A549 (cell line): ENCODE results near the gene SWI5. TPM values are rescaled to one million over a fixed set of nuclear protein-coding genes. Genes with fewer than 3 reads are reported as not detected.

ENCODE experiments used
- ATAC-seq, 2 experiments: fragments of 200-7000 bp in 1 of 2; fragments of >200 bp in 1 of 2; cut with Nextera tagmentation in 1 of 2; cut with Tn5 transposase in 1 of 2; 3 replicates each; pipeline versions ENCODE4 v1.8.0 to v1.9.1; 2018 to 2020; ENCODE audit warnings: mild to moderate bottlenecking in 1 of 2, moderate library complexity in 1 of 2
- CTCF ChIA-PET: fragments of 300-600 bp; sonication (Branson Sonifier 250); formaldehyde crosslinking; extraction: SDS; loops from one replicate; lab custom pipeline; 2021; ENCODE audit warnings: antibody characterized with exemption, inconsistent platforms; lab: Yijun Ruan, JAX
- POLR2A ChIA-PET: fragments of 350-600 bp; formaldehyde crosslinking; extraction: SDS; loops from one replicate; lab custom pipeline; 2021; ENCODE audit warnings: antibody characterized with exemption, inconsistent platforms; lab: Yijun Ruan, JAX
- DNase-seq, 2 experiments: peaks; one replicate each; pipeline versions ENCODE4 v3.0.0 to v3.0.0-alpha.2; 2011 to 2016; ENCODE audit warnings: low read depth in 1 of 2, low spot score in 1 of 2
- FAIRE-seq: peaks from 2 replicates; lab custom pipeline; 2011; peaks lifted over from hg19 to GRCh38; lab: Jason Lieb, UNC
- H3K27ac ChIP-seq, 2 experiments: fragments of >200 bp; sonication (Bioruptor Twin); formaldehyde crosslinking; 3 replicates each; pipeline ENCODE4 v1.5.1; 2016 to 2017
- H3K4me1 ChIP-seq: fragments of >200 bp; sonication (Bioruptor Twin); formaldehyde crosslinking; 3 replicates; pipeline ENCODE4 v1.6.1; 2016
- H3K4me2 ChIP-seq: fragments of >200 bp; sonication (Bioruptor Twin); formaldehyde crosslinking; 3 replicates; pipeline ENCODE4 v1.6.1; 2016
- H3K4me3 ChIP-seq: fragments of >200 bp; sonication (Bioruptor Twin); formaldehyde crosslinking; 3 replicates; pipeline ENCODE4 v1.5.1; 2016
- H3K9me3 ChIP-seq: fragments of >200 bp; sonication (Bioruptor Twin); formaldehyde crosslinking; 3 replicates; pipeline ENCODE4 v1.6.1; 2016
- CBX2 ChIP-seq: fragments of 200-600 bp; sonication (generic); IDR thresholded peaks from 2 replicates; pipeline ENCODE4 v1.6.1; 2016; ENCODE audit warnings: low read depth, mild to moderate bottlenecking, borderline replicate concordance
- CBX8 ChIP-seq: fragments of 200-600 bp; sonication (generic); IDR thresholded peaks from 2 replicates; pipeline ENCODE4 v1.6.1; 2016
- CEBPB ChIP-seq, 2 experiments: fragments of >200 bp in 1 of 2; sonication (Bioruptor Twin) in 1 of 2; formaldehyde crosslinking in 1 of 2; IDR thresholded peaks; 2 replicates each; pipeline ENCODE4 v1.6.1; 2012 to 2016
- CHD4 ChIP-seq: fragments of 200-600 bp; sonication (generic); IDR thresholded peaks from 2 replicates; pipeline ENCODE4 v1.6.1; 2016; ENCODE audit warnings: antibody characterized with exemption, mild to moderate bottlenecking, borderline replicate concordance
- EHF ChIP-seq: fragments of 250-450 bp; sonication (Bioruptor Pico); IDR thresholded peaks from 2 replicates; pipeline ENCODE4 v1.5.0; 2020; ENCODE audit warnings: mild to moderate bottlenecking
- ELK1 ChIP-seq: fragments of 150-350 bp; IDR thresholded peaks from 2 replicates; pipeline ENCODE4 v1.6.1; 2014; ENCODE audit warnings: low read depth, mild to moderate bottlenecking, low read length
- EP300 ChIP-seq, 2 experiments: fragments of >200 bp; sonication (Bioruptor Twin); formaldehyde crosslinking; IDR thresholded peaks; 2 replicates in 1 of 2; 3 replicates in 1 of 2; pipeline ENCODE4 v1.6.1; 2016 to 2017
- ESRRA ChIP-seq: fragments of 150-350 bp; IDR thresholded peaks from 2 replicates; pipeline ENCODE4 v1.6.1; 2014; ENCODE audit warnings: mild to moderate bottlenecking, low read length, borderline replicate concordance
- HEYL ChIP-seq: fragments of 250-450 bp; sonication (Bioruptor Pico); IDR thresholded peaks from 2 replicates; pipeline ENCODE4 v1.8.0; 2021; ENCODE audit warnings: mild to moderate bottlenecking, moderate library complexity
- HOXA7 ChIP-seq: fragments of 250-450 bp; sonication (Bioruptor Pico); IDR thresholded peaks from 2 replicates; pipeline ENCODE4 v1.5.0; 2020; ENCODE audit warnings: mild to moderate bottlenecking, moderate library complexity
- HOXB13 ChIP-seq: fragments of 250-450 bp; sonication (Bioruptor Pico); IDR thresholded peaks from 2 replicates; pipeline ENCODE4 v1.5.0; 2020; ENCODE audit warnings: low read depth, mild to moderate bottlenecking, moderate library complexity
- HOXB5 ChIP-seq: fragments of 250-450 bp; sonication (Bioruptor Pico); IDR thresholded peaks from 2 replicates; pipeline ENCODE4 v1.5.0; 2020; ENCODE audit warnings: mild to moderate bottlenecking, moderate library complexity
- JUN ChIP-seq, 2 experiments: fragments of >200 bp; sonication (Bioruptor Twin); formaldehyde crosslinking; IDR thresholded peaks; 2 replicates in 1 of 2; 3 replicates in 1 of 2; pipeline ENCODE4 v1.6.1; 2016 to 2017
- KDM1A ChIP-seq: fragments of 200-600 bp; sonication (generic); IDR thresholded peaks from 2 replicates; pipeline ENCODE4 v1.6.1; 2016; ENCODE audit warnings: low read depth, mild to moderate bottlenecking
- MAFK ChIP-seq: fragments of 450-650 bp; IDR thresholded peaks from 2 replicates; pipeline ENCODE4 v1.6.1; 2014; ENCODE audit not compliant: partially characterized antibody
- MAZ ChIP-seq: fragments of 150-350 bp; IDR thresholded peaks from 2 replicates; pipeline ENCODE4 v1.6.1; 2014; ENCODE audit warnings: antibody characterized with exemption, low read depth, low read length, borderline replicate concordance
- MYC ChIP-seq: IDR thresholded peaks from 2 replicates; pipeline ENCODE4 v1.6.1; 2012; ENCODE audit warnings: mild to moderate bottlenecking, inconsistent platforms, low read length, improper control_type of control experiment, borderline replicate concordance
- NFE2L2 ChIP-seq: fragments of 150-350 bp; conservative IDR thresholded peaks from 2 replicates; pipeline ENCODE4 v1.6.1; 2014; ENCODE audit warnings: low read length
- PHF8 ChIP-seq: fragments of 200-600 bp; sonication (generic); IDR thresholded peaks from 2 replicates; pipeline ENCODE4 v1.6.1; 2016; ENCODE audit warnings: low read depth, mild to moderate bottlenecking, antibody characterized with exemption, moderate library complexity, borderline replicate concordance
- RAD21 ChIP-seq, 2 experiments: fragments of >200 bp in 1 of 2; sonication (Bioruptor Twin) in 1 of 2; formaldehyde crosslinking in 1 of 2; IDR thresholded peaks in 1 of 2; conservative IDR thresholded peaks in 1 of 2; 2 replicates in 1 of 2; 3 replicates in 1 of 2; pipeline ENCODE4 v1.6.1; 2012 to 2018; ENCODE audit warnings: inconsistent platforms in 1 of 2
- RARB ChIP-seq: fragments of 250-450 bp; sonication (Bioruptor Pico); IDR thresholded peaks from 2 replicates; pipeline ENCODE4 v1.8.0; 2021; ENCODE audit warnings: mild to moderate bottlenecking, moderate library complexity
- RCOR1 ChIP-seq: fragments of 150-350 bp; IDR thresholded peaks from 2 replicates; pipeline ENCODE4 v1.6.1; 2014; ENCODE audit warnings: antibody characterized with exemption, low read length, low read depth
- RFX5 ChIP-seq: fragments of 450-650 bp; IDR thresholded peaks from 2 replicates; pipeline ENCODE4 v1.7.1; 2014; ENCODE audit warnings: antibody characterized with exemption, mild to moderate bottlenecking, moderate library complexity
- SREBF2 ChIP-seq: fragments of 450-650 bp; IDR thresholded peaks from 2 replicates; pipeline ENCODE4 v1.6.1; 2014; ENCODE audit warnings: mild to moderate bottlenecking, moderate library complexity
- USF2 ChIP-seq: fragments of 450-650 bp; IDR thresholded peaks from 2 replicates; pipeline ENCODE4 v1.6.1; 2014; ENCODE audit warnings: antibody characterized with exemption
- ZC3H11A ChIP-seq: fragments of 450-650 bp; IDR thresholded peaks from 2 replicates; pipeline ENCODE4 v1.6.1; 2014; ENCODE audit warnings: antibody characterized with exemption, mild to moderate bottlenecking
- ZFP36 ChIP-seq: fragments of 450-650 bp; IDR thresholded peaks from 2 replicates; pipeline ENCODE4 v1.6.1; 2014; ENCODE audit warnings: borderline replicate concordance; ENCODE audit not compliant: partially characterized antibody
- ZNF302 ChIP-seq: fragments of 250-450 bp; sonication (Bioruptor Pico); IDR thresholded peaks from 2 replicates; pipeline ENCODE4 v1.9.0; 2021; ENCODE audit warnings: inconsistent platforms, mild to moderate bottlenecking, moderate library complexity
- WGBS: methylation state at CpG from one replicate; pipeline ENCODE4 v1.1.6; 2017; ENCODE audit errors: missing lambda C conversion rate; 5-methylcytosine and 5-hydroxymethylcytosine counted together
- polyA plus RNA-seq, 4 experiments: library from polyadenylated mRNA; depleted of rRNA in 3 of 4; stranded (reverse); fragments of >200 nt; fragmentation: RNase III in 1 of 4; extraction: RNeasy Plus Mini Kit Qiagen cat#74134 plus additional on column Dnase treatment in 1 of 4; gene quantifications; 2 replicates in 3 of 4; 3 replicates in 1 of 4; pipeline ENCODE4 v1.2.3, GENCODE V29; 2011 to 2017
- TF ChIP-seq, protein P1 (sequence below): fragments of >200 bp; sonication (Bioruptor Twin); formaldehyde crosslinking; IDR thresholded peaks from 2 replicates; pipeline ENCODE4 v1.6.1; 2016
- TF ChIP-seq, protein P2 (sequence below): IDR thresholded peaks from 2 replicates; pipeline ENCODE4 v1.6.1; 2012; ENCODE audit warnings: low read depth, borderline replicate concordance
- TF ChIP-seq, protein P3 (sequence below): fragments of >200 bp; sonication (Bioruptor Twin); formaldehyde crosslinking; IDR thresholded peaks from 3 replicates; pipeline ENCODE4 v1.5.1; 2016

SWI5 gene
- polyA plus RNA-seq, 2 of the 4 experiments (the other 2 are of a cell fraction) = 45.3 to 66.8 TPM

DNA sequence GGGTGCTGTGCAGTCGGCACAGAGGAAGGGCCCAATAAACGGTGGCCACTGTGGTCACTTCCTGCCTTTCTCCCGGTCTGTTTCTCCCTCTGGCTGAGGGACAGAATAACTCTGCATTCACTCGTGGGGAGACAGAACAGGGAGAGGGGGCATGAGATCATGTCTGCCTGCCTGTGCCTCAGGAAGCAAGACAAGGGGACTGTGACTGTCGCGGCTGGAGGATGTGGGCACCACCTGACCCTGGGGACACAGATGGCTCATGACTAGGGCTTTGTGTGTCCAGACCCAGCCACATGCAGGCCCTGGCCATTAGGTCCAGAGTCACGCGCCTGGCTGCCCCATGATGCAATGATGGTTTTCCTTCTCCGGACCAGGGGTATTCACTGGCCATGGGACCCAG is 40.3 kb downstream of the SWI5 start (continued):
- TF ChIP-seq EP300 (IDR thresholded peaks at IDR 0.05) (no peak), EHF (no peak), CHD4 (no peak), ZFP36 (no peak), JUN (IDR thresholded peaks at IDR 0.05) (no peak), SREBF2 (no peak), ZNF302 (CRISPR knock-in tag) (no peak), RFX5 (no peak), HOXB5 (CRISPR knock-in tag) (no peak), RAD21 (conservative IDR thresholded peaks at IDR 0.05 in 1 of 2, IDR thresholded peaks at IDR 0.05 in 1 of 2) (no peak), HOXB13 (CRISPR knock-in tag) (no peak), ZC3H11A (no peak)

DNA sequence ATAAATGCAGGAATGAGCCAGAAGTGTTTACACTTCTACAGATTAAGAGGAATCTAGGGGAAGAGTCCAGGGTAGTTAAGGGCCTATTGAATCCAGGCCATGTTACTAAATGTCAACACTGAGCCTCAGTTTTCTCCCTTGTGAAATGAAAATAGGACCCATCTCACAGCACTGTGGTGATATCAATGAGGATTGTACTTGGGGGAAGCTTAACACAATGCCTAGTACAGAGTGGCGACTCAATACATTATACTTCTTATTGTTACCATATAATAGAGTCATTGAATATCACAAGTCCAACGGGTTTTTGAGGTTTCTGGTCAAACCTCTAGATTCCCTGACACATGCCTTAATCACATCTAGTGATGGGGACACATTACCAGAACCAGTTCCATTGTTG is 41.6 kb downstream of the SWI5 start:
- 93% methylated on average over 2 of the region's 2 CpGs for WGBS
- Histone ChIP-seq H3K4me1 (peaks cover 8% of the 10 kb centered on the region; the same call in 2 of the 3 replicates), H3K9me3 (no peaks in the 10 kb centered on the region)
- TF ChIP-seq, protein P1, sequence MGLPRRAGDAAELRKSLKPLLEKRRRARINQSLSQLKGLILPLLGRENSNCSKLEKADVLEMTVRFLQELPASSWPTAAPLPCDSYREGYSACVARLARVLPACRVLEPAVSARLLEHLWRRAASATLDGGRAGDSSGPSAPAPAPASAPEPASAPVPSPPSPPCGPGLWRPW = no peak
- TF ChIP-seq SREBF2 (no peak), NFE2L2 (no peak), EP300 (IDR thresholded peaks at IDR 0.05) (no peak), MYC (no peak), HOXA7 (no peak), CBX2 (no peak), RARB (CRISPR knock-in tag) (no peak), CBX8 (no peak), ESRRA (no peak), ZC3H11A (no peak), PHF8 (no peak)
- TF ChIP-seq, protein P2, sequence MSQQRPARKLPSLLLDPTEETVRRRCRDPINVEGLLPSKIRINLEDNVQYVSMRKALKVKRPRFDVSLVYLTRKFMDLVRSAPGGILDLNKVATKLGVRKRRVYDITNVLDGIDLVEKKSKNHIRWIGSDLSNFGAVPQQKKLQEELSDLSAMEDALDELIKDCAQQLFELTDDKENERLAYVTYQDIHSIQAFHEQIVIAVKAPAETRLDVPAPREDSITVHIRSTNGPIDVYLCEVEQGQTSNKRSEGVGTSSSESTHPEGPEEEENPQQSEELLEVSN = no peak
- TF ChIP-seq, all 56 proteins: peak for 0
- POLR2A ChIA-PET = no interaction called here
- no peak overlapping the region for H3K4me2 ChIP-seq
- H3K4me3 ChIP-seq = no peak overlapping the region
- FAIRE-seq (no peak), DNase-seq (no peak), ATAC-seq (no peak)
- no peak overlapping the region for H3K27ac ChIP-seq
- CTCF ChIA-PET = interaction anchor here (1.0 kb wide), 1 partner anchor 13 kb away, joined by 3 read pairs; no protein-coding TSS in a partner anchor

GRCh38 chr9:128321343-128321742 is 45.3 kb downstream of the SWI5 start:
- H3K27ac ChIP-seq = peak overlapping the region; percentile 97 to 99; a peak in 5 of 6 replicates
- no peak for FAIRE-seq

More at GRCh38 chr9:128321343-128321742, 45.3 kb downstream of the SWI5 start:
- H3K4me1 ChIP-seq = peaks cover 20% of the 10 kb centered on the region
- no peak for ATAC-seq
- ChIA-PET POLR2A (interaction anchor here (0.6 kb wide), 1 partner anchor 21 kb away, joined by 5 read pairs; no protein-coding TSS in a partner anchor), CTCF (interaction anchor here (0.7 to 2.9 kb wide), 7 partner anchors 11 to 41 kb away, joined by 4 to 16 read pairs (median 7); no protein-coding TSS in a partner anchor)
- 78% methylated on average over 7 of the region's 7 CpGs for WGBS
- DNase-seq = no peak
- H3K9me3 ChIP-seq = no peaks in the 10 kb centered on the region
- peak overlapping the region; percentile 74 for H3K4me3 ChIP-seq
- peak overlapping the region; percentile 86 for H3K4me2 ChIP-seq
- TF ChIP-seq HEYL (CRISPR knock-in tag) (no peak), USF2 (no peak), EHF (no peak), EP300 (IDR thresholded peaks at IDR 0.05) (no peak), CBX8 (no peak), ELK1 (no peak), KDM1A (no peak), HOXB5 (CRISPR knock-in tag) (no peak), CEBPB (IDR thresholded peaks at IDR 0.05) (no peak), RCOR1 (no peak), CHD4 (no peak), HOXA7 (no peak), MAFK (no peak), MAZ (no peak)
- TF ChIP-seq, protein P1 = no peak
- TF ChIP-seq, protein P3, sequence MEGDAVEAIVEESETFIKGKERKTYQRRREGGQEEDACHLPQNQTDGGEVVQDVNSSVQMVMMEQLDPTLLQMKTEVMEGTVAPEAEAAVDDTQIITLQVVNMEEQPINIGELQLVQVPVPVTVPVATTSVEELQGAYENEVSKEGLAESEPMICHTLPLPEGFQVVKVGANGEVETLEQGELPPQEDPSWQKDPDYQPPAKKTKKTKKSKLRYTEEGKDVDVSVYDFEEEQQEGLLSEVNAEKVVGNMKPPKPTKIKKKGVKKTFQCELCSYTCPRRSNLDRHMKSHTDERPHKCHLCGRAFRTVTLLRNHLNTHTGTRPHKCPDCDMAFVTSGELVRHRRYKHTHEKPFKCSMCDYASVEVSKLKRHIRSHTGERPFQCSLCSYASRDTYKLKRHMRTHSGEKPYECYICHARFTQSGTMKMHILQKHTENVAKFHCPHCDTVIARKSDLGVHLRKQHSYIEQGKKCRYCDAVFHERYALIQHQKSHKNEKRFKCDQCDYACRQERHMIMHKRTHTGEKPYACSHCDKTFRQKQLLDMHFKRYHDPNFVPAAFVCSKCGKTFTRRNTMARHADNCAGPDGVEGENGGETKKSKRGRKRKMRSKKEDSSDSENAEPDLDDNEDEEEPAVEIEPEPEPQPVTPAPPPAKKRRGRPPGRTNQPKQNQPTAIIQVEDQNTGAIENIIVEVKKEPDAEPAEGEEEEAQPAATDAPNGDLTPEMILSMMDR = no peak
